CD4-positive, alpha-beta T cell treated with Interferon alpha-2 for 1 hour (primary cell): Measurements from ENCODE around the gene AUTS2.
A peak's percentile ranks its signal among the peaks of the same experiment; 100 is the strongest.

Source experiments
- DNase-seq, 2 donors: peaks; one replicate each; pipeline ENCODE4 v3.0.0-alpha.2; 2020 to 2022

Gene AUTS2

GRCh38 chr7:70047891-70048448, 449.7 kb downstream of the AUTS2 start:
- no peak for DNase-seq

GRCh38 chr7:70051726-70052125, 453.5 kb downstream of the AUTS2 start:
- DNase-seq: no peak

- DNase-seq: no peak
Observed at GRCh38 chr7:70052691-70053090, 454.4 kb downstream of the AUTS2 start.

GRCh38 chr7:70053421-70053820, 455.1 kb downstream of the AUTS2 start:
- no peak for DNase-seq

GRCh38 chr7:70053989-70054388, 455.7 kb downstream of the AUTS2 start:
- DNase-seq: no peak

- no peak for DNase-seq
Observed at GRCh38 chr7:70056363-70056762, 458.1 kb downstream of the AUTS2 start.

- DNase-seq: peak in 1 of 2 donors; percentile 11
Observed at GRCh38 chr7:70060298-70061068, 462.2 kb downstream of the AUTS2 start.

- no peak for DNase-seq
Observed at GRCh38 chr7:70063371-70063770, 465.1 kb downstream of the AUTS2 start.

- no peak for DNase-seq
Observed at GRCh38 chr7:70063927-70064326, 465.7 kb downstream of the AUTS2 start.

- DNase-seq: no peak
Observed at GRCh38 chr7:70066844-70067243, 468.6 kb downstream of the AUTS2 start.

GRCh38 chr7:70068531-70068930, 470.3 kb downstream of the AUTS2 start:
- no peak for DNase-seq

GRCh38 chr7:70069977-70070376, 471.7 kb downstream of the AUTS2 start:
- no peak for DNase-seq

- no peak for DNase-seq
Observed at GRCh38 chr7:70071766-70072165, 473.5 kb downstream of the AUTS2 start.

- DNase-seq: no peak
Observed at GRCh38 chr7:70072220-70072619, 473.9 kb downstream of the AUTS2 start.

- DNase-seq: no peak
Observed at GRCh38 chr7:70076325-70076724, 478.1 kb downstream of the AUTS2 start.

- DNase-seq: no peak
Observed at GRCh38 chr7:70082099-70082611, 483.9 kb downstream of the AUTS2 start.

GRCh38 chr7:70091362-70091761, 493.1 kb downstream of the AUTS2 start:
- no peak for DNase-seq

- no peak for DNase-seq
Observed at GRCh38 chr7:70092314-70093204, 494.3 kb downstream of the AUTS2 start.

GRCh38 chr7:70093205-70093904, 495.1 kb downstream of the AUTS2 start:
- no peak for DNase-seq

- no peak for DNase-seq
Observed at GRCh38 chr7:70094831-70095230, 496.6 kb downstream of the AUTS2 start.

- no peak for DNase-seq
Observed at GRCh38 chr7:70097645-70098044, 499.4 kb downstream of the AUTS2 start.

- DNase-seq: no peak
Observed at GRCh38 chr7:70098133-70098561, 499.9 kb downstream of the AUTS2 start.
